Measurements from ENCODE around the gene RSPO3.

Gene RSPO3

DNA sequence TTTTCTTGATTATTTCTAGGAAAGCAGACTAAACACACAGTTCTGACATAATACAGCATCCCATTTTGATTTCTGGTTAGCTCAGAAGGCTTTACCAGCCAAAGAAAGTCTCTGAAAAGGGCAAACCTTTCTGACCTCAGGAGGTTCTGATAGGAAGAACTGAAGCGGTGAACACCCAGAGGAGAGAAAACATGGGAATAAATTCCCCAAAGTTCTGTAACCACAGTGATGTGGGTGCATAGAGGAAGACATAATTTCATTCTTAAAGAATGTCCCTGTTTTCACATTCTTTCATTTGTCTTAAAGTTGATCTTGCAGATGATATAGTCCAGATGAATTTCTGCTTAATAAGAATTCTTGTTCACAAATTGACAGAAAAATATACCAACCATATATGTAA is 60.3 kb downstream of the RSPO3 start:
- Histone ChIP-seq H3K4me3 (ENCODE audit: low read depth, low read length) (no peak overlapping the region), H3K79me2 (no peaks in the 10 kb centered on the region), H3K4me1 (no peaks in the 10 kb centered on the region), H3K27me3 (ENCODE audit: control insufficient read depth, insufficient read depth, low read length) (no peaks in the 10 kb centered on the region), H3K4me2 (ENCODE audit: low read length) (no peak overlapping the region), H2AFZ (no peak overlapping the region), H3K36me3 (ENCODE audit: control insufficient read depth, insufficient read depth, low read length) (no peaks in the 10 kb centered on the region), H3K9me3 (ENCODE audit: control insufficient read depth, low read length) (no peaks in the 10 kb centered on the region), H3K9ac (no peak overlapping the region), H3K27ac (no peak overlapping the region)
- TF ChIP-seq, protein P1, sequence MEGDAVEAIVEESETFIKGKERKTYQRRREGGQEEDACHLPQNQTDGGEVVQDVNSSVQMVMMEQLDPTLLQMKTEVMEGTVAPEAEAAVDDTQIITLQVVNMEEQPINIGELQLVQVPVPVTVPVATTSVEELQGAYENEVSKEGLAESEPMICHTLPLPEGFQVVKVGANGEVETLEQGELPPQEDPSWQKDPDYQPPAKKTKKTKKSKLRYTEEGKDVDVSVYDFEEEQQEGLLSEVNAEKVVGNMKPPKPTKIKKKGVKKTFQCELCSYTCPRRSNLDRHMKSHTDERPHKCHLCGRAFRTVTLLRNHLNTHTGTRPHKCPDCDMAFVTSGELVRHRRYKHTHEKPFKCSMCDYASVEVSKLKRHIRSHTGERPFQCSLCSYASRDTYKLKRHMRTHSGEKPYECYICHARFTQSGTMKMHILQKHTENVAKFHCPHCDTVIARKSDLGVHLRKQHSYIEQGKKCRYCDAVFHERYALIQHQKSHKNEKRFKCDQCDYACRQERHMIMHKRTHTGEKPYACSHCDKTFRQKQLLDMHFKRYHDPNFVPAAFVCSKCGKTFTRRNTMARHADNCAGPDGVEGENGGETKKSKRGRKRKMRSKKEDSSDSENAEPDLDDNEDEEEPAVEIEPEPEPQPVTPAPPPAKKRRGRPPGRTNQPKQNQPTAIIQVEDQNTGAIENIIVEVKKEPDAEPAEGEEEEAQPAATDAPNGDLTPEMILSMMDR (IDR thresholded peaks at IDR 0.05): no peak

GRCh38 chr6:127180426-127180825 is 62.0 kb downstream of the RSPO3 start:
- Histone ChIP-seq H3K9ac (no peak overlapping the region), H2AFZ (no peak overlapping the region), H3K9me3 (ENCODE audit: control insufficient read depth, low read length) (no peaks in the 10 kb centered on the region), H3K36me3 (ENCODE audit: control insufficient read depth, insufficient read depth, low read length) (no peaks in the 10 kb centered on the region), H3K4me3 (ENCODE audit: low read depth, low read length) (no peak overlapping the region), H3K4me1 (no peaks in the 10 kb centered on the region), H3K4me2 (ENCODE audit: low read length) (no peak overlapping the region), H3K27ac (no peak overlapping the region), H3K79me2 (no peaks in the 10 kb centered on the region), H3K27me3 (ENCODE audit: control insufficient read depth, insufficient read depth, low read length) (no peaks in the 10 kb centered on the region)
- TF ChIP-seq, protein P1 (IDR thresholded peaks at IDR 0.05): no peak

GRCh38 chr6:127182501-127182900 is 64.0 kb downstream of the RSPO3 start:
- Histone ChIP-seq H3K9ac (no peak overlapping the region), H3K4me2 (ENCODE audit: low read length) (no peak overlapping the region), H3K79me2 (no peaks in the 10 kb centered on the region), H3K27ac (no peak overlapping the region), H3K9me3 (ENCODE audit: control insufficient read depth, low read length) (no peaks in the 10 kb centered on the region), H3K27me3 (ENCODE audit: control insufficient read depth, insufficient read depth, low read length) (no peaks in the 10 kb centered on the region), H2AFZ (no peak overlapping the region), H3K4me1 (no peaks in the 10 kb centered on the region), H3K4me3 (ENCODE audit: low read depth, low read length) (no peak overlapping the region), H3K36me3 (ENCODE audit: control insufficient read depth, insufficient read depth, low read length) (no peaks in the 10 kb centered on the region)
- TF ChIP-seq, protein P1 (IDR thresholded peaks at IDR 0.05): no peak

DNA sequence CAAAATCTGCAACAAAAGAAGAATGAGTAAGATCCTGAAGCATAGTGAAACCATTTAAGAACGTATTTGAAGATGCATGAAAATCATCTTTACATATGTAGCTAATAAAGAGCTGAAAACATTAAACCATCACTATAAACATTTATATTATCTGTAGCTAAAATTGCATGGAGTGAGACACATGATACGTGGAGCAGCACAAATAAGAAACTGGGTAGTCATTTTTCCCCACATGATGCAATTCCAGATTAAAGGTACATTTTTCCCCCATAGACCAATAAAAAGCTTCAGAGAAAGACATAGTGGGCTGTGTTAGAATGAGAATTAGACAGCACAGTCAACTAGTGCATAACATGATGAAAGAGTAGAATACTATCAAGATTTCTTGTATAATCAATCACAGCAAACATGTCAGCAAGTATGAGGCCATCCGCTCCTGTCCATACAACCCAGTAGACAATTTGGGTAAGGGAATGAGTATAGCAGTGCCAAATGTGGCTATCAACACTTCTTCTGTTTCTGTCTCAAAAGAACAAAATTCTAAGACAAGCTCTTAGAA is 67.0 kb downstream of the RSPO3 start:
- TF ChIP-seq, protein P1 (IDR thresholded peaks at IDR 0.05): no peak
- Histone ChIP-seq H3K79me2 (no peaks in the 10 kb centered on the region), H3K4me2 (ENCODE audit: low read length) (no peak overlapping the region)

DNA sequence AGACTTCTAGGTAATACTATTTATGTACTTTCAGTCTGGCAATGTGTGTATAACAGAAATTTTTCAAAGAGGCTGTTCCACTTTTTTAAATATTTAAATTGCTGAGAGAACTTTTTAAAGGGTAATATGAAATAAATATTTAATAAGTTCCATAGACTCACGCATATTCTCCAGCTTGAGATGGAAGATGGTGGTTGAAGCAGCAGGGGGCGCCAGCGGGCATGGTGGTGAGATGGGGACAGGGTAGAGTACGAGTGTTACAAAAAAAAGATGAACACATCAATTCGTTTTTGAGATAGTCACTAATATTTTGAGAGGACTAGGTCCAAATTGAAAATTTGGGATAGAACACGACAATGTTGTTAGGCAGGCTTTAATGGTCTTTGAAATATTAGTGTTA is 68.4 kb downstream of the RSPO3 start:
- Histone ChIP-seq H3K4me2 (ENCODE audit: low read length) (no peak overlapping the region), H3K27ac (no peak overlapping the region)

More for the DNA sequence above, 67.0 kb downstream of the RSPO3 start:
- Histone ChIP-seq H3K36me3 (ENCODE audit: control insufficient read depth, insufficient read depth, low read length) (no peaks in the 10 kb centered on the region), H3K27ac (no peak overlapping the region), H2AFZ (no peak overlapping the region), H3K27me3 (ENCODE audit: control insufficient read depth, insufficient read depth, low read length) (no peaks in the 10 kb centered on the region), H3K9me3 (ENCODE audit: control insufficient read depth, low read length) (no peaks in the 10 kb centered on the region), H3K4me1 (no peaks in the 10 kb centered on the region), H3K4me3 (ENCODE audit: low read depth, low read length) (no peak overlapping the region), H3K9ac (no peak overlapping the region)

More for the DNA sequence above, 68.4 kb downstream of the RSPO3 start:
- no peaks in the 10 kb centered on the region for H3K36me3 ChIP-seq (ENCODE audit: control insufficient read depth, insufficient read depth, low read length)
- no peak overlapping the region for H3K9ac ChIP-seq
- TF ChIP-seq, protein P1 (IDR thresholded peaks at IDR 0.05): peak; percentile 16
- no peaks in the 10 kb centered on the region for H3K9me3 ChIP-seq (ENCODE audit: control insufficient read depth, low read length)
- H3K4me1 ChIP-seq: no peaks in the 10 kb centered on the region
- H3K4me3 ChIP-seq (ENCODE audit: low read depth, low read length): no peak overlapping the region
- no peak overlapping the region for H2AFZ ChIP-seq
- H3K27me3 ChIP-seq (ENCODE audit: control insufficient read depth, insufficient read depth, low read length): no peaks in the 10 kb centered on the region
- no peaks in the 10 kb centered on the region for H3K79me2 ChIP-seq
